GM10266 (cell line): ENCODE data around the gene GZMA.

Experiments used
- DNase-seq: peaks from one replicate; pipeline ENCODE4 v3.0.0; 2012; ENCODE audit errors: extremely low spot score
- TF ChIP-seq, protein P1 (sequence below): IDR thresholded peaks from 2 replicates; pipeline ENCODE4 v1.5.1; 2012; ENCODE audit warnings: mild to moderate bottlenecking, low read depth; ENCODE audit not compliant: control insufficient read depth, insufficient read depth; ENCODE audit errors: missing control alignments

GZMA gene

DNA sequence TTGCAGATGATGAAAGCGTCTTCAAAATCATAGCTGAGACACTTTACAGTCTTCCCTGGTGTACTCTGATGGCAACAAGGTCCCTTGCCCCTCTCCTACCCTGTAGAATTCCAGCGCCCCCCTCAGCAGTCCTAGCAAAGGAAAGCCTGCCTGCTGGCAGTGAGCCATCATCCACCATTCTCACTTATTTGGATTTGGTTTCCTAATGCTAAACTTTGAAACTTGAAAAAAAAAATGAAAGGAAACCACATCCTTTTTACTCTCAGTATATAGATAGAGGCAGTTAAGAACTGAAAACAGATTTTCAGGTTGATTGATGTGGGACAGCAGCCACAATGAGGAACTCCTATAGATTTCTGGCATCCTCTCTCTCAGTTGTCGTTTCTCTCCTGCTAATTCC, at the start of gene GZMA:
TSS of gene GZMA (plus strand) at position 299 of the 400 bp plus-strand sequence. CDS start at position 336, 37 bp downstream.
- no peak for DNase-seq
- TF ChIP-seq, protein P1, sequence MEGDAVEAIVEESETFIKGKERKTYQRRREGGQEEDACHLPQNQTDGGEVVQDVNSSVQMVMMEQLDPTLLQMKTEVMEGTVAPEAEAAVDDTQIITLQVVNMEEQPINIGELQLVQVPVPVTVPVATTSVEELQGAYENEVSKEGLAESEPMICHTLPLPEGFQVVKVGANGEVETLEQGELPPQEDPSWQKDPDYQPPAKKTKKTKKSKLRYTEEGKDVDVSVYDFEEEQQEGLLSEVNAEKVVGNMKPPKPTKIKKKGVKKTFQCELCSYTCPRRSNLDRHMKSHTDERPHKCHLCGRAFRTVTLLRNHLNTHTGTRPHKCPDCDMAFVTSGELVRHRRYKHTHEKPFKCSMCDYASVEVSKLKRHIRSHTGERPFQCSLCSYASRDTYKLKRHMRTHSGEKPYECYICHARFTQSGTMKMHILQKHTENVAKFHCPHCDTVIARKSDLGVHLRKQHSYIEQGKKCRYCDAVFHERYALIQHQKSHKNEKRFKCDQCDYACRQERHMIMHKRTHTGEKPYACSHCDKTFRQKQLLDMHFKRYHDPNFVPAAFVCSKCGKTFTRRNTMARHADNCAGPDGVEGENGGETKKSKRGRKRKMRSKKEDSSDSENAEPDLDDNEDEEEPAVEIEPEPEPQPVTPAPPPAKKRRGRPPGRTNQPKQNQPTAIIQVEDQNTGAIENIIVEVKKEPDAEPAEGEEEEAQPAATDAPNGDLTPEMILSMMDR = no peak

- TF ChIP-seq, protein P1 = no peak
Measured at GRCh38 chr5:55055183-55055582, 47.3 kb upstream of the GZMA start.

DNA sequence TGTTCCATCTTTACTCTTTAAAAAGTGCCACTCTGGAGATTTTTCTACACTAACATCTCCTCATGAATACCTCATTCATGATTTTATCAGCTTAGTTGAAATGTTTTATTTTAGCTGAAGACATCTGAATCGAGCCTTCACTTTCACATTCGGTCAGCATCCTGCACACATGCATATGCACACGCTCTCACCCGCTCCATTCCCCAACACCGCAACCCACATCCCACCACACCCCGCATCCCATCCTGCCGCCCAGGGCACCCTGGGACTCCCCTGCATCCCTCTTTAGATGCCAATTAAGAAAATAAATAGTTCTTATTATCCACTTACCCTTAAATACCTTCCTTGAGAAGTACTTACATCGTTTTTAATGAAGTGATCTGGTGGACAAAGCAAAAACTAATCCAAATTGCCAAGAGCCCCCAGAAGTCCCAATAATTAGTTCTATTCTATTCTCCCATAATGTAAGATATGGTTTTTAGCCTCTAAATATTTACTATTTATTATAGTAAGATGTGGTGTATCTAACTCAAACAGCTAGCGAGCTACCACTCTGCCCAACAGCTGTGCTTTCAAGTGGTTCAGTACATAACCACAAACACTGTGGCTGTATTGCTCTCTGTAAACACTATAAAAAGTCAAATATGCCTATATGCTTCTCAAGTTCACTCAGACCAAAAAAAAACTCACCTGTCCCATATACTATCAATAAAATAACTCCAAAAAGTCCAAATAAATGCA, 40.2 kb upstream of the GZMA start:
- TF ChIP-seq, protein P1 = no peak
- no peak for DNase-seq

More at GRCh38 chr5:55055183-55055582, 47.3 kb upstream of the GZMA start:
- DNase-seq = no peak

GRCh38 chr5:55063220-55063863, 39.1 kb upstream of the GZMA start:
- TF ChIP-seq, protein P1 = no peak
- DNase-seq = no peak

DNA sequence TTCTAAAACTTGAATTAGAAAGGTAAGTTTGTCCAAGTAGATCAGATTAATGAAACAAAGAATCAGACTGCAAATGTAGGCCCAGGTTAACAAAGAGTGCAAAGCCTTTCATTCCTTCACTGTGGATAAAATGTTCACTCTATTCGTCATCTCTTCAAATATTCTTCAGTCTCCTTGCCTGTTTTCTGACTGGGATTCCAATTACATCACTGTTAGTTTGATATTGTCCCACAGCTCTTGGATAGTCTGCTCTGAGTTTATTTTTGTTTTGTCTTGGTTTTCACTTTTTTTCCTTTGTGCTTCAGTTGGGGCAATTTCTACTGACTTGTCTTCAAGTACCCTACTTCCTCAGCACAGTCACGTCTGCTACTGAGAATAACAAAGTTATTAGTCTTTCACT, 38.5 kb upstream of the GZMA start:
- TF ChIP-seq, protein P1 = no peak

GRCh38 chr5:55064523-55064922, 37.9 kb upstream of the GZMA start:
- no peak for DNase-seq
- TF ChIP-seq, protein P1 = no peak

More for the DNA sequence above, 38.5 kb upstream of the GZMA start:
- no peak for DNase-seq

GRCh38 chr5:55066277-55066676, 36.2 kb upstream of the GZMA start:
- no peak for DNase-seq
- TF ChIP-seq, protein P1 = no peak
